HG03565 (cell line): ENCODE data around the gene UNK.

ENCODE experiments used
- ATAC-seq: cut with Tn5 transposase; IDR thresholded peaks from one replicate; pipeline ENCODE4 v1.9.1; 2021; ENCODE audit warnings: mild to moderate bottlenecking, moderate library complexity; ENCODE audit not compliant: unreplicated experiment

UNK gene

GRCh38 chr17:75818326-75818885, 33.8 kb downstream of the UNK start:
- no peak for ATAC-seq

GRCh38 chr17:75819116-75819515, 34.5 kb downstream of the UNK start:
- ATAC-seq = no peak

GRCh38 chr17:75819678-75820077, 35.1 kb downstream of the UNK start:
- no peak for ATAC-seq

GRCh38 chr17:75820094-75821080, 35.8 kb downstream of the UNK start:
- no peak for ATAC-seq

- ATAC-seq = no peak
Measured at GRCh38 chr17:75821552-75821951, 36.9 kb downstream of the UNK start.

- no peak for ATAC-seq
Measured at GRCh38 chr17:75822119-75822799, 37.7 kb downstream of the UNK start.

GRCh38 chr17:75822800-75823166, 38.2 kb downstream of the UNK start:
- no peak for ATAC-seq

GRCh38 chr17:75823257-75824041, 38.8 kb downstream of the UNK start:
- ATAC-seq = no peak

GRCh38 chr17:75824050-75824552, 39.5 kb downstream of the UNK start:
- no peak for ATAC-seq

GRCh38 chr17:75824666-75825065, 40.1 kb downstream of the UNK start:
- ATAC-seq = no peak

- no peak for ATAC-seq
Measured at GRCh38 chr17:75825149-75825552, 40.5 kb downstream of the UNK start.

- ATAC-seq = no peak
Measured at GRCh38 chr17:75825748-75826370, 41.3 kb downstream of the UNK start.

GRCh38 chr17:75826561-75827307, 42.1 kb downstream of the UNK start:
- no peak for ATAC-seq

GRCh38 chr17:75827308-75828075, 42.9 kb downstream of the UNK start:
- no peak for ATAC-seq

- no peak for ATAC-seq
Measured at GRCh38 chr17:75828076-75828400, 43.4 kb downstream of the UNK start.

GRCh38 chr17:75828741-75829140, 44.1 kb downstream of the UNK start:
- no peak for ATAC-seq

GRCh38 chr17:75829747-75830146, 45.1 kb downstream of the UNK start:
- ATAC-seq = no peak

GRCh38 chr17:75830164-75831031, 45.8 kb downstream of the UNK start:
- no peak for ATAC-seq
